D721Med (cell line): ENCODE data around the gene SYTL3.

Source experiments
- DNase-seq: peaks from one replicate; pipeline ENCODE4 v3.0.0; 2011; ENCODE audit warnings: low spot score; ENCODE audit not compliant: insufficient read length
- FAIRE-seq: peaks from 2 replicates; lab custom pipeline; 2011; peaks lifted over from hg19 to GRCh38; lab: Jason Lieb, UNC
- CTCF ChIP-seq: IDR thresholded peaks from 2 replicates; pipeline ENCODE4 v1.5.1; 2012; ENCODE audit warnings: mild to moderate bottlenecking, control low read depth; ENCODE audit not compliant: insufficient read depth; ENCODE audit errors: missing control alignments

The SYTL3 gene

GRCh38 chr6:158751224-158751623 is 101.4 kb downstream of the SYTL3 start:
- FAIRE-seq (no peak), DNase-seq (no peak)
- no peak for TF ChIP-seq CTCF

GRCh38 chr6:158751921-158752320 is 102.1 kb downstream of the SYTL3 start:
- FAIRE-seq (no peak), DNase-seq (no peak)
- no peak for TF ChIP-seq CTCF

DNA sequence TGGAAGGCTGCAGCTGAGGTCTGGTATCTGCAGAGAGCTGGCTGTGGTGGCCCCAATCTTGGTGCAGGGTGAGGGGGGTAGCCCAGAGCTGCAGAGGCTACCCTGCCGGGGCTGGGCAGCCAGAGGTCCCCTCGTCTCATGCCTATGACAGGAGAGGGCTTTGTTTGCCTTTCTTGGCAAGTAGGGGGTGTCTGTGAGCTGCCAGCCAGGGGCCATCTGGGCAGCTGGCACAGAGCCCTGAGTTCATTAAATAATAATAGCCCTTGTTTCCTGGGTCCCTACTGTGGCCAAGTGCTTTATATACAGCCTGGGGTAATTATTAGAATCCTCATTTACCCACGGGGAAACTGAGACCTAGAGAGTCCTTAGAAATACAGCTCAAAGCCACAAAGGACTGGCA is 102.8 kb downstream of the SYTL3 start:
- no peak for FAIRE-seq
- no peak for DNase-seq
- TF ChIP-seq CTCF = peak; percentile 58

- no peak for DNase-seq
- no peak for TF ChIP-seq CTCF
- FAIRE-seq = no peak
Observed at GRCh38 chr6:158753811-158754210, 104.0 kb downstream of the SYTL3 start.

- TF ChIP-seq CTCF = no peak
- FAIRE-seq (no peak), DNase-seq (no peak)
Observed at GRCh38 chr6:158754738-158755137, 104.9 kb downstream of the SYTL3 start.

GRCh38 chr6:158755636-158756035 is 105.8 kb downstream of the SYTL3 start:
- DNase-seq (no peak), FAIRE-seq (no peak)
- no peak for TF ChIP-seq CTCF

GRCh38 chr6:158756126-158756525 is 106.3 kb downstream of the SYTL3 start:
- no peak for TF ChIP-seq CTCF
- no peak for FAIRE-seq
- DNase-seq = no peak
